Progenitor cell of endocrine pancreas (in vitro differentiated cells): ENCODE measurements around the gene JOSD2. TPM values are rescaled to one million over a fixed set of nuclear protein-coding genes. Genes with fewer than 3 reads are reported as not detected.

Experiments used
- DNase-seq: peaks from one replicate; pipeline ENCODE4 v3.0.0; 2021; ENCODE audit warnings: low spot score; ENCODE audit not compliant: unreplicated experiment
- H3K27ac Mint-ChIP-seq: 2 replicates; pipeline ENCODE4 v1.8.0; 2021; ENCODE audit warnings: mild to moderate bottlenecking, moderate library complexity, mixed read lengths
- H3K27me3 Mint-ChIP-seq: 2 replicates; pipeline ENCODE4 v1.8.0; 2021; ENCODE audit warnings: mixed read lengths
- H3K36me3 Mint-ChIP-seq: 2 replicates; pipeline ENCODE4 v1.8.0; 2022; ENCODE audit warnings: mixed read lengths; ENCODE audit not compliant: insufficient read depth
- H3K4me1 Mint-ChIP-seq: 2 replicates; pipeline ENCODE4 v1.8.0; 2021; ENCODE audit warnings: low read depth, mixed read lengths
- H3K4me3 Mint-ChIP-seq: 2 replicates; pipeline ENCODE4 v1.8.0; 2021; ENCODE audit warnings: low read depth, mild to moderate bottlenecking, moderate library complexity, mixed read lengths
- H3K9me3 Mint-ChIP-seq: 2 replicates; pipeline ENCODE4 v1.8.0; 2021; ENCODE audit warnings: low read depth, mixed read lengths
- total RNA-seq: library from RNA; stranded (reverse); gene quantifications from 2 replicates; pipeline ENCODE4 v1.2.1, GENCODE V29; 2021
- TF ChIP-seq, protein P1 (sequence below): fragments of 200-600 bp; sonication (generic); IDR thresholded peaks from one replicate; pipeline ENCODE4 v1.5.0; 2021; ENCODE audit warnings: antibody characterized with exemption, mild to moderate bottlenecking; ENCODE audit not compliant: unreplicated experiment

The JOSD2 gene
- total RNA-seq, 1 donor from 2014 or later, result 13.1 TPM

GRCh38 chr19:50478901-50479715 is 31.9 kb downstream of the JOSD2 start:
- H3K27ac Mint-ChIP-seq, result peak overlapping the region; percentile 73
- TF ChIP-seq, protein P1, sequence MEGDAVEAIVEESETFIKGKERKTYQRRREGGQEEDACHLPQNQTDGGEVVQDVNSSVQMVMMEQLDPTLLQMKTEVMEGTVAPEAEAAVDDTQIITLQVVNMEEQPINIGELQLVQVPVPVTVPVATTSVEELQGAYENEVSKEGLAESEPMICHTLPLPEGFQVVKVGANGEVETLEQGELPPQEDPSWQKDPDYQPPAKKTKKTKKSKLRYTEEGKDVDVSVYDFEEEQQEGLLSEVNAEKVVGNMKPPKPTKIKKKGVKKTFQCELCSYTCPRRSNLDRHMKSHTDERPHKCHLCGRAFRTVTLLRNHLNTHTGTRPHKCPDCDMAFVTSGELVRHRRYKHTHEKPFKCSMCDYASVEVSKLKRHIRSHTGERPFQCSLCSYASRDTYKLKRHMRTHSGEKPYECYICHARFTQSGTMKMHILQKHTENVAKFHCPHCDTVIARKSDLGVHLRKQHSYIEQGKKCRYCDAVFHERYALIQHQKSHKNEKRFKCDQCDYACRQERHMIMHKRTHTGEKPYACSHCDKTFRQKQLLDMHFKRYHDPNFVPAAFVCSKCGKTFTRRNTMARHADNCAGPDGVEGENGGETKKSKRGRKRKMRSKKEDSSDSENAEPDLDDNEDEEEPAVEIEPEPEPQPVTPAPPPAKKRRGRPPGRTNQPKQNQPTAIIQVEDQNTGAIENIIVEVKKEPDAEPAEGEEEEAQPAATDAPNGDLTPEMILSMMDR, result peak; percentile 61
- H3K36me3 Mint-ChIP-seq, result peaks cover 11% of the 10 kb centered on the region
- H3K4me3 Mint-ChIP-seq, result peak overlapping the region; percentile 43
- H3K9me3 Mint-ChIP-seq, result no peaks in the 10 kb centered on the region
- H3K27me3 Mint-ChIP-seq, result no peaks in the 10 kb centered on the region
- peaks cover 9% of the 10 kb centered on the region for H3K4me1 Mint-ChIP-seq
- DNase-seq, result no peak

DNA sequence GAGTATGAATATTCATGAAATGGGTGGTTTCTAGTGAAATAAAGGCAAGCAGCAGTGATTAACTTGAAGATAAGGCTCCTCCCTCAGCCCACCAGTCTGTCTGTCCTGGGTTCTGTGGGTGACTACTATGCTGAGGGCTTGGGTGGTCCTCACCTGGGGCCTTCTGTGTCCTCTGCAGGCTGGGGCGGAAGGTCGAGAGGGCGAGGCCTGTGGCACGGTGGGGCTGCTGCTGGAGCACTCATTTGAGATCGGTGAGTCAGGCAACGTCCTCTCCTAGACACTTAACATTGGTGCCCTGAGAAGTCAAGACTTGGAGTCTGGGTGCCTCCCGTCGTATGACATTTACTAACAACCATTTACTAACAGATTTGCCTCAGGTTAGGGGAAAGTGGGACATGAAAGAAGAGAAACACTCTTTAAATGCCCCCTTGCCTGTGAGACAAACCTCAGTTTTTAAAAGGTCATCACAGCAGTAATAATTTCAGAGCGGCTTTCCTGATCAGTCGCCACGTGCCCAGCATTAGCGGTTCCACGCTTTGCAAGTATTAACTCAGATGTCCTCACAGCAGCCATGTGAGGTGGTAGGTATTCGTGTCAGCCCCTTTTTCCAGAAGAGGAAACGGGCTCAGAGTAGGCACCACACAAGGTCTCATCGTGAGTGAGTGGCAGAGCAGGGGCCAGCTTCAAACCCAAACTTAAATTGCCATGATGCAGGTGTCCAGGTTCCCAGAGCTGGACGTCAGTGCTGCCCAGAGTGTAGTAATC is 33.1 kb downstream of the JOSD2 start:
- peak overlapping the region; percentile 94 for H3K4me3 Mint-ChIP-seq
- no peaks in the 10 kb centered on the region for H3K9me3 Mint-ChIP-seq
- peak overlapping the region; percentile 35 for H3K27ac Mint-ChIP-seq
- DNase-seq, result no peak
- H3K36me3 Mint-ChIP-seq, result peaks cover 11% of the 10 kb centered on the region
- no peaks in the 10 kb centered on the region for H3K27me3 Mint-ChIP-seq
- H3K4me1 Mint-ChIP-seq, result peaks cover 9% of the 10 kb centered on the region
- TF ChIP-seq, protein P1, result no peak

GRCh38 chr19:50476907-50477238 is 34.1 kb downstream of the JOSD2 start:
- peaks cover 9% of the 10 kb centered on the region for H3K4me1 Mint-ChIP-seq
- no peaks in the 10 kb centered on the region for H3K27me3 Mint-ChIP-seq
- TF ChIP-seq, protein P1, result no peak
- no peaks in the 10 kb centered on the region for H3K9me3 Mint-ChIP-seq
- peak overlapping the region; percentile 94 for H3K4me3 Mint-ChIP-seq
- peaks cover 11% of the 10 kb centered on the region for H3K36me3 Mint-ChIP-seq
- DNase-seq, result no peak
- H3K27ac Mint-ChIP-seq, result peak overlapping the region; percentile 99

- no peaks in the 10 kb centered on the region for H3K27me3 Mint-ChIP-seq
- TF ChIP-seq, protein P1, result no peak
- H3K27ac Mint-ChIP-seq, result peak within 1 kb of the TSS; percentile 99
- peak; percentile 93 for DNase-seq
- H3K9me3 Mint-ChIP-seq, result no peaks in the 10 kb centered on the region
- H3K36me3 Mint-ChIP-seq, result peaks cover 11% of the 10 kb centered on the region
- H3K4me3 Mint-ChIP-seq, result peak within 1 kb of the TSS; percentile 94
- H3K4me1 Mint-ChIP-seq, result peaks cover 9% of the 10 kb centered on the region
Measured at GRCh38 chr19:50476224-50476906, 34.6 kb downstream of the JOSD2 start, which contains the start of the genes EMC10 and GARIN5A. EMC10 (plus strand) TSS chr19:50476507; CDS start chr19:50476545, 38 bp downstream. GARIN5A (minus strand) TSS chr19:50476848; CDS start chr19:50476388, 460 bp downstream.

DNA sequence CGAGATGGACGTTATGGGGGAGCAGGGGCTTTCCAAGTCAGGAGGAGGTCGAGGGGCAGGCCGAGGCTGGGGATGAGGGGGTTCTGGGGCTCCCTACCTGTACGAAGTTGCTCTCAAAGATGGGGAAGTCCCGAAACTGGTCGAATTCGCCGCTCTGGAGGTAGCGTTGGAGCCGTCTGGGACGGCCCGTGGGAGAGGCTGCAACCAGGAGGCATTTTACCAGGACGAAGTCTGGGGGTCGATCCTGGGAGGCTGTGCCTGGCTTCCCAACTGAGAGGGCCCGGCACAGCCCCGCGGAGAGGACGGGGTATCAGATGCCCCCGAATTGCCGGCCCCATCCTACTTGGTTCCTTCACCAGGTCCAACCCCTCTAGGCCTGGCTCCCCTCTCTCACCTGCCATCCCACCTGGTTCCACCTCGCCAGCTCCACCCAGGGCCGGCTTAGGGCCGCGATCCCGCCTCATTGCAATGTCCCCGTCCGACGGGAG is 35.2 kb downstream of the JOSD2 start:
- no peak for DNase-seq
- no peaks in the 10 kb centered on the region for H3K27me3 Mint-ChIP-seq
- no peaks in the 10 kb centered on the region for H3K9me3 Mint-ChIP-seq
- H3K36me3 Mint-ChIP-seq, result peaks cover 8% of the 10 kb centered on the region
- peak overlapping the region; percentile 99 for H3K27ac Mint-ChIP-seq
- H3K4me3 Mint-ChIP-seq, result peak overlapping the region; percentile 94
- H3K4me1 Mint-ChIP-seq, result peaks cover 9% of the 10 kb centered on the region
- TF ChIP-seq, protein P1, result no peak
